Stimulated activated CD4-positive, alpha-beta T cell treated with anti-CD3 and anti-CD28 coated beads, TNF-alpha, amount 100 ng/mL, for 4 hours (primary cell): ENCODE data around the gene QPCTL.
"Not testable (repeated sequence)": the region's sequence is repeated elsewhere in the genome, so short reads cannot be mapped to it uniquely, and the experiment has no call there.

Source experiments
- DNase-seq, 3 experiments: peaks; one replicate each; pipeline ENCODE4 v3.0.0-alpha.2; 2020; ENCODE audit warnings: low read depth in 3 of 3

The QPCTL gene

GRCh38 chr19:45676851-45677263 is 15.6 kb upstream of the QPCTL start:
- DNase-seq, result peak; percentile 35 to 73 (median 66)

GRCh38 chr19:45677351-45678230 is 14.9 kb upstream of the QPCTL start:
- DNase-seq, result peak; percentile 62 to 80 (median 78)

- peak; percentile 69 to 73 (median 73) for DNase-seq
These were observed 11.0 kb upstream of the QPCTL start for GRCh38 chr19:45681391-45682015.

- DNase-seq, result no peak
These were observed 10.3 kb upstream of the QPCTL start for GRCh38 chr19:45682117-45682516.

- DNase-seq, result no peak
These were observed 9.6 kb upstream of the QPCTL start for GRCh38 chr19:45682908-45683307.

GRCh38 chr19:45685045-45685444 is 7.4 kb upstream of the QPCTL start:
- not testable (repeated sequence) for DNase-seq

GRCh38 chr19:45687599-45687998 is 4.9 kb upstream of the QPCTL start:
- DNase-seq, result no peak

GRCh38 chr19:45691516-45692186 is 815 bp upstream of the QPCTL start, which contains the start of gene SNRPD2:
Gene SNRPD2, minus strand, starts transcription at chr19:45691953. Its CDS starts 65 bp downstream, at chr19:45691888.
- DNase-seq, result peak; percentile 77 to 87 (median 86)

GRCh38 chr19:45693106-45693788 is 781 bp downstream of the QPCTL start:
- peak; percentile 59 to 66 (median 63) for DNase-seq

GRCh38 chr19:45701676-45702075 is 9.2 kb downstream of the QPCTL start:
- DNase-seq, result no peak

GRCh38 chr19:45705115-45705514 is 12.6 kb downstream of the QPCTL start:
- no peak for DNase-seq

- DNase-seq, result no peak
These were observed 13.4 kb downstream of the QPCTL start for GRCh38 chr19:45705710-45706415.

- DNase-seq, result no peak
These were observed 18.1 kb downstream of the QPCTL start for GRCh38 chr19:45710356-45711130.

GRCh38 chr19:45711851-45712698 is 19.6 kb downstream of the QPCTL start:
- no peak for DNase-seq

GRCh38 chr19:45712699-45713067 is 20.2 kb downstream of the QPCTL start:
- DNase-seq, result no peak

GRCh38 chr19:45713141-45713540 is 20.7 kb downstream of the QPCTL start:
- DNase-seq, result no peak

GRCh38 chr19:45715139-45715538 is 22.7 kb downstream of the QPCTL start:
- DNase-seq, result no peak

- DNase-seq, result no peak
These were observed 24.1 kb downstream of the QPCTL start for GRCh38 chr19:45716359-45717130.
